ENCODE results near the gene NAALADL2.

DNA sequence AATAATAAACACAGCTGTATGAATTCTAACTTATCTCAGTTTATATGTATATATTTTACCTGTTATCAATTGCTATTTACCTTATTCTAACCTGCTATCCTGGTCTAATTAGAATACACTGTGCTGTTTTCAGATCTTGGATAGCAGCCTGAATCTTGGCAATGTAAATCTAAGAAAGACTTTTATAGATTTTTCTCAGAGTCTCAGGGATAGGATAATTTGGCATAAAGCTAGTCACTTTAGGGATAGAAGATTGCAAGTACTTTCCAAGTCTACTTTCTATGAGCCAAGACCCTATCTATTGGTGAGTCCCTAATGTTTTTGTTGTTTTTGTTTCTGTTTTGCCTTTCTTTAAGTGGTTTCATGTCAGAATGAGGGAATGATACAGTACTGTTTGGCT, 695.7 kb downstream of the NAALADL2 start:
- TF ChIP-seq POLR2A (IDR thresholded peaks at IDR 0.05; ENCODE audit: low read length) (no peak), GATA1 (IDR thresholded peaks at IDR 0.05; ENCODE audit: low read depth, low read length) (no peak)

All from erythroblast (primary cell).